ENCODE data around the gene KRTAP29-1.
"Not testable (repeated sequence)": the region's sequence is repeated elsewhere in the genome, so short reads cannot be mapped to it uniquely, and the experiment has no call there.

Gene KRTAP29-1

DNA sequence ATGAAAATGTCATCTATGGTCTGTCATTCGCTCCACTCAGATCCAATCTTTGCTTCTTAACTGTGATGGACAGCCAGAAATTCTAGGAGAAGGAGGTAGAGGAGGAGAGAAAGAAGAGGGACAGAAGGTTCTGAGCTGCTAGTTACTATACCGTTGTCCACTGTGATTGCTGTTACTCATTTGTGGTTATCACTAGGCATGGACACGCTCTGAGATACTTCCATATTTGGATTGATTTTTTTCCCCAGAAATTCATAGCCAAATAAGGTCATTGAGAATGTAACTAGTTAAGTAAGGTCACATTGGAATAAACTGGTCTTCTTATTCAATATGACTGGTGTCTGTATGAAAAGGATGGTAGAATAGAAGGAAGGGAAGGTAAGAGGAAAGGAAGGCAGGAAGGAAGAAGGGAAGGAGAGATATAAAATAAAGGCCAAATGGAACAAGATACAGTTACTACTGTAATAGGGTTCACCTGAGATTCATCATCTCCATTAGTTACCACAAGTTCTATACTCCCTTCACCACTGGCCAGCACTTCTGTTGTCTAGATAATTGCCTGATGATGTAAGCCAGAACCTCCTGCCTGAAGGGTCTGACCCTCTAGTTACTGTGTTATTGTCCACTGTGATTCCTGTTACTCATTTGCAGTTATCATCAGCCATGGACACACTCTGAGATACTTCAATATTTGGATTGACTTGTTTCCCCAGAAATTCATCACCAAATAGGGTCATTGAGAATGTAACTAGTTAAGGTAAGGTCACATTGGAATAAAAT is 24.3 kb downstream of the KRTAP29-1 start:
- TF ChIP-seq POLR2A (IDR thresholded peaks at IDR 0.05; ENCODE audit: low read depth, low read length), result no peak
- no peak for TF ChIP-seq POLR2AphosphoS5 (IDR thresholded peaks at IDR 0.05; ENCODE audit: low read depth, low read length)
- no peak for TF ChIP-seq PAX5 (IDR thresholded peaks at IDR 0.05; ENCODE audit: insufficient read depth, low read length, severe bottlenecking)
- no peak for TF ChIP-seq POU2F2 (IDR thresholded peaks at IDR 0.05; ENCODE audit: low read depth, low read length)
- no peak for TF ChIP-seq TAF1 (IDR thresholded peaks at IDR 0.05; ENCODE audit: low read depth, low read length)
- no peak for TF ChIP-seq SPI1 (IDR thresholded peaks at IDR 0.05; ENCODE audit: low read depth, low read length)
- FAIRE-seq, result no peak
- no peak for DNase-seq (ENCODE audit: insufficient read length, low spot score)

DNA sequence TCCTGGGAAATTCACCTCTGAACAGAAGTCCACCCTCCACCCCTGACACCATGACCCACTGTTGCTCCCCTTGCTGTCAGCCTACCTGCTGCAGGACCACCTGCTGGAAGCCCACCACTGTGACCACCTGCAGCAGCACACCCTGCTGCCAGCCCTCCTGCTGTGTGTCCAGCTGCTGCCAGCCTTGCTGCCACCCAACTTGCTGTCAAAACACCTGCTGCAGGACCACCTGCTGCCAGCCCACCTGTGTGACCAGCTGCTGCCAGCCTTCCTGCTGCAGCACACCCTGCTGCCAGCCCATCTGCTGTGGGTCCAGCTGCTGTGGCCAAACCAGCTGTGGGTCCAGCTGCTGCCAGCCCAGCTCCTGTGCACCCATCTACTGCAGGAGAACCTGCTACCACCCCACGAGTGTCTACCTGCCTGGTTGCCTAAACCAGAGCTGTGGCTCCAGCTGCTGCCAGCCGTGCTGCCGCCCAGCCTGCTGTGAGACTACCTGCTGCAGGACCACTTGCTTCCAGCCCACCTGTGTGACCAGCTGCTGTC is 26.9 kb downstream of the KRTAP29-1 start, which contains the start of gene KRTAP9-7:
KRTAP9-7 (plus strand) TSS at position 51 of the 543 bp plus-strand sequence; CDS start at position 51, 0 bp downstream.
- not testable (repeated sequence) for DNase-seq (ENCODE audit: insufficient read length, low spot score); FAIRE-seq

DNA sequence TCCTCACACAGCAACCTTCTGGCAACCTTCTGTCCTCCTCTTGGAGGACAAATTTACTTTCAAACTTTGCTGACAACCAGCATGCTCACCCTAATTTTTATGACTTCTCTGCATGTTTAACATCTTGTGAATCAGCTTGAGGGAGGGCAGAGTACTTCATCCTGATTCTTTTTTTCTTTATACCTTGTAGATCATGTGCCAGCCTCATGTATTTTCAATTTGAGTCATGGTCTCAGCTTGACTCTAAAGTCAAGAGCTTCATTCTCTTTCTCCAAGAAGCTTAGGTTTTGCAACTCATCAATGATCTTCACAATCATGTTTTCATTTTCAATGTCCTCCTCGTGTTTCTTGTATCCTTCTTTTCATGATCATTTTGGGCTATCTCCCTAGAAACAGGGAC is 30.8 kb downstream of the KRTAP29-1 start:
- no peak for TF ChIP-seq POLR2A (IDR thresholded peaks at IDR 0.05; ENCODE audit: low read depth, low read length)
- no peak for TF ChIP-seq POU2F2 (IDR thresholded peaks at IDR 0.05; ENCODE audit: low read depth, low read length)
- no peak for TF ChIP-seq POLR2AphosphoS5 (IDR thresholded peaks at IDR 0.05; ENCODE audit: low read depth, low read length)
- no peak for TF ChIP-seq TAF1 (IDR thresholded peaks at IDR 0.05; ENCODE audit: low read depth, low read length)
- TF ChIP-seq SPI1 (IDR thresholded peaks at IDR 0.05; ENCODE audit: low read depth, low read length), result no peak
- no peak for TF ChIP-seq PAX5 (IDR thresholded peaks at IDR 0.05; ENCODE audit: insufficient read depth, low read length, severe bottlenecking)
- FAIRE-seq, result no peak
- DNase-seq (ENCODE audit: insufficient read length, low spot score), result no peak

DNA sequence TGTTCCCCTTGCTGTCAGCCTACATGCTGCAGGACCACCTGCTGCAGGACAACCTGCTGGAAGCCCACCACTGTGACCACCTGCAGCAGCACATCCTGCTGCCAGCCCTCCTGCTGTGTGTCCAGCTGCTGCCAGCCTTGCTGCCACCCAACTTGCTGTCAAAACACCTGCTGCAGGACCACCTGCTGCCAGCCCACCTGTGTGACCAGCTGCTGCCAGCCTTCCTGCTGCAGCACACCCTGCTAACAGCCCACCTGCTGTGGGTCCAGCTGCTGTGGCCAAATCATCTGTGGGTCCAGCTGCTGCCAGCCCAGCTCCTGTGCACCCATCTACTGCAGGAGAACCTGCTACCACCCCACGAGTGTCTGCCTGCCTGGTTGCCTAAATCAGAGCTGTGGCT is 31.3 kb downstream of the KRTAP29-1 start:
- not testable (repeated sequence) for FAIRE-seq; DNase-seq (ENCODE audit: insufficient read length, low spot score)

DNA sequence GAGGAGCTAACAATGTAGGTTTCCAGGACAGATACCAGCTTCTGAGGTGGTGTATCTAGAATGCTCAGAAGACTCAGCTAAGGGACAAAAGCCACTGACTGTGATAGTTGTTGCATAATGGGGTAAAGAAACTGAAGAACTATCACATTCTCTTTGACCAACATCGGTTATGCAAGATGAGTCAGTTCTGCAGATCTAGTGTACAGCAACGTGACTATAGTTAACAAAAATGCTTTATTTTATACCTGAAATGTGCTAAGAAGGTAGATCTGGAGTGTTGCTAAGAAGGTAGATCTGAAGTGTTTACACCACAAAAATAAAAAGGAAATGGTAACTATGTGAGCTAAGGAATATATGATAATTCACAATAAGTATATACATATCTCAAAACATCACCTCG is 34.9 kb downstream of the KRTAP29-1 start:
- no peak for DNase-seq (ENCODE audit: insufficient read length, low spot score)
- no peak for FAIRE-seq
- TF ChIP-seq PAX5 (IDR thresholded peaks at IDR 0.05; ENCODE audit: insufficient read depth, low read length, severe bottlenecking), result no peak

DNA sequence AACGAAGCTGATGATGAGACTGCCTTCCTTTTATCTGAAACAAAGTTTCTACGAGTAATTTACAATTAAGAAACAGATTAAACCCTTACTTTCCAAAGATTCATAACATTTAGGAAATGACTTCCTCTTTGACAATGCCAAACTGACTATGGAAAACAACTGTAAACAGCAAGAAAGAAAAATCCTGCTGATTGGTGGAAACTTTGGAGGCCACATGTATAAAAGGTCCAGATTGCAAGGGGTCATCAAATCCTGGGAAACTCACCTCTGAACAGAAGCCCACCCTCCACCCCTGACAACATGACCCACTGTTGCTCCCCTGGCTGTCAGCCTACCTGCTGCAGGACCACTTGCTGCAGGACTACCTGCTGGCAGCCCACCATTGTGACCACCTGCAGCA is 37.6 kb downstream of the KRTAP29-1 start, which contains the start of gene KRTAP9-6:
KRTAP9-6 (plus strand) TSS at position 301 of the 400 bp plus-strand sequence; CDS start at position 301, 0 bp downstream.
- DNase-seq (ENCODE audit: insufficient read length, low spot score) (no peak), FAIRE-seq (no peak)
- no peak for TF ChIP-seq POLR2AphosphoS5 (IDR thresholded peaks at IDR 0.05; ENCODE audit: low read depth, low read length)
- no peak for TF ChIP-seq POU2F2 (IDR thresholded peaks at IDR 0.05; ENCODE audit: low read depth, low read length)
- TF ChIP-seq TAF1 (IDR thresholded peaks at IDR 0.05; ENCODE audit: low read depth, low read length), result no peak
- TF ChIP-seq PAX5 (IDR thresholded peaks at IDR 0.05; ENCODE audit: insufficient read depth, low read length, severe bottlenecking), result no peak
- TF ChIP-seq POLR2A (IDR thresholded peaks at IDR 0.05; ENCODE audit: low read depth, low read length), result no peak
- no peak for TF ChIP-seq SPI1 (IDR thresholded peaks at IDR 0.05; ENCODE audit: low read depth, low read length)

DNA sequence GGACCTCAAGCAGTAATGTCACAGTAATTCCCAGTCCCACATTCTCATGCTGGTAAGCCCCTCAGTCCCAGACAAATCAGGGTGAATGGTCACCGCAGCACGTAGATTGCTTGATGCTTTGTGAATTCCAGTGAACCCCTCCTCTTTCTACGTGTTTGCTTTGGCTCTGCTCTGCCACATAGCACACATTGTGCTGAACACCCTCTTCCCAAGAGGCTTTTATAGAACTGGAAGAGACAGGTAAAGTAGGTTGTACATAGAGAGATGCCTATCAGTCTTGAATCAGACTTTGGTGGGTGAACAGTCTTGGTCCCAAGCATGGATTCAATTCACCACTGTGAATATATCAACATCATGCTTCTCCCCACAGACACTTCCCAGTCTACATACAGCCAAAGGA is 38.1 kb downstream of the KRTAP29-1 start:
- FAIRE-seq, result no peak
- DNase-seq (ENCODE audit: insufficient read length, low spot score), result no peak
- TF ChIP-seq POLR2A (IDR thresholded peaks at IDR 0.05; ENCODE audit: low read depth, low read length), result no peak
- TF ChIP-seq POLR2AphosphoS5 (IDR thresholded peaks at IDR 0.05; ENCODE audit: low read depth, low read length), result no peak
- no peak for TF ChIP-seq SPI1 (IDR thresholded peaks at IDR 0.05; ENCODE audit: low read depth, low read length)
- TF ChIP-seq PAX5 (IDR thresholded peaks at IDR 0.05; ENCODE audit: insufficient read depth, low read length, severe bottlenecking), result no peak
- no peak for TF ChIP-seq POU2F2 (IDR thresholded peaks at IDR 0.05; ENCODE audit: low read depth, low read length)
- TF ChIP-seq TAF1 (IDR thresholded peaks at IDR 0.05; ENCODE audit: low read depth, low read length), result no peak

DNA sequence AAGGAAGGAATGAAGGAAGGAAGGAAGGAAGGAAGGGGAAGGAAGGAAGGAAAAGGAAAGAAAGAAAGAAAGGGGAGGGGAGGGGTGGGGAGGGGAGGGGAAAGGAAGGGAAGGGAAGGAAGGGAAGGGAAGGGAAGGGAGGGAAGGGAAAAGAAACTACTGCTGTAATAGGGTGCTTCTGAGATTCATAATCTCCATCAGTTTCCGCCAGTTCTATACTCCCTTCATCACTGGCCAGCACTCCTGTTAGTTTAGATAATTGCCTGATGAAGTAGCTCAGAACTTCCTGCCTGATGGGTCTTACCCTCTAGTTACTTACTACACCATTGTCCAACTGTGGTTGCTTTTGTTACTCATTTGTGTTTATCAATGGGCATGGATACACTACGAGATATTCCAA is 39.4 kb downstream of the KRTAP29-1 start:
- FAIRE-seq, result no peak
- no peak for DNase-seq (ENCODE audit: insufficient read length, low spot score)
- TF ChIP-seq POLR2AphosphoS5 (IDR thresholded peaks at IDR 0.05; ENCODE audit: low read depth, low read length), result no peak
- TF ChIP-seq POU2F2 (IDR thresholded peaks at IDR 0.05; ENCODE audit: low read depth, low read length), result no peak
- TF ChIP-seq POLR2A (IDR thresholded peaks at IDR 0.05; ENCODE audit: low read depth, low read length), result no peak
- TF ChIP-seq SPI1 (IDR thresholded peaks at IDR 0.05; ENCODE audit: low read depth, low read length), result no peak

DNA sequence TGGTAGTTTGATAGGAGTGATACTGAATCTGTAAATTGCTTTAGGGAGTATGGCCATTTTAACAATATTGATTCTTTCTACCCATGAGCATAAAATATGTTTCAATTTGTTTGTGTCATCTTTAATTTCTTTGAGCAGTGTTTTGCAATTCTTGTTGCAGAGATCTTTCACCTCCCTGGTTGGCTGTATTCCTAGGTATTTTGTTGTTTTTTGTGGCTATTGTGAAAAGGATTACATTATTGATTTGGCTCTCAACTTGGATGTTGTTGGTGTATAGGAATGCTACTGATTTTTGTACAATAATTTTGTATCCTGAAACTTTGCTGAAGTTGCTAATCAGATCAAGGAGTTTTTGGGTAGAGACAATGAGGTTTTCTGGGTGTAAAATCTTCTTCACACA is 44.2 kb downstream of the KRTAP29-1 start:
- DNase-seq (ENCODE audit: insufficient read length, low spot score) (no peak), FAIRE-seq (no peak)
- TF ChIP-seq POLR2A (IDR thresholded peaks at IDR 0.05; ENCODE audit: low read depth, low read length) (no peak), PAX5 (IDR thresholded peaks at IDR 0.05; ENCODE audit: insufficient read depth, low read length, severe bottlenecking) (no peak), SPI1 (IDR thresholded peaks at IDR 0.05; ENCODE audit: low read depth, low read length) (no peak), TAF1 (IDR thresholded peaks at IDR 0.05; ENCODE audit: low read depth, low read length) (no peak), POLR2AphosphoS5 (IDR thresholded peaks at IDR 0.05; ENCODE audit: low read depth, low read length) (no peak), POU2F2 (IDR thresholded peaks at IDR 0.05; ENCODE audit: low read depth, low read length) (no peak)

DNA sequence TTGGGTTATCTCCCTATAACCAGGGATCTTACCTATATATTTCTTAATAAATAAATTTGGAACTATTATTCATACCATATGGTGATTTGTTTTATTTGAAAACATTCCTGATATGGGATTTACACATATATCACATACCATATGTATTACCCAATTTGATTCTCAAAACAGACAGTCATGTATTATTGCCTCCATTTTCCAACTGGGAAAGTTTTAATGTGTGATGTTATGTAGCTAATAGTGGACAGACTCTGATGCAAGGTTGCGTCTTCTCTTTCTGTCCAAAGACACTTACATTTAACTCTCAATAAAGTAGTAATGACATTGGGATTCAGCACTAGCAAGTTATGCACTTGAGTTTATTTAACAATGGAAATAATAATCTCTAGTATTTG is 46.4 kb downstream of the KRTAP29-1 start:
- TF ChIP-seq POU2F2 (IDR thresholded peaks at IDR 0.05; ENCODE audit: low read depth, low read length), result no peak
- TF ChIP-seq SPI1 (IDR thresholded peaks at IDR 0.05; ENCODE audit: low read depth, low read length), result no peak
- TF ChIP-seq POLR2AphosphoS5 (IDR thresholded peaks at IDR 0.05; ENCODE audit: low read depth, low read length), result no peak
- no peak for TF ChIP-seq TAF1 (IDR thresholded peaks at IDR 0.05; ENCODE audit: low read depth, low read length)
- TF ChIP-seq PAX5 (IDR thresholded peaks at IDR 0.05; ENCODE audit: insufficient read depth, low read length, severe bottlenecking), result no peak
- no peak for TF ChIP-seq POLR2A (IDR thresholded peaks at IDR 0.05; ENCODE audit: low read depth, low read length)
- DNase-seq (ENCODE audit: insufficient read length, low spot score), result no peak
- no peak for FAIRE-seq

DNA sequence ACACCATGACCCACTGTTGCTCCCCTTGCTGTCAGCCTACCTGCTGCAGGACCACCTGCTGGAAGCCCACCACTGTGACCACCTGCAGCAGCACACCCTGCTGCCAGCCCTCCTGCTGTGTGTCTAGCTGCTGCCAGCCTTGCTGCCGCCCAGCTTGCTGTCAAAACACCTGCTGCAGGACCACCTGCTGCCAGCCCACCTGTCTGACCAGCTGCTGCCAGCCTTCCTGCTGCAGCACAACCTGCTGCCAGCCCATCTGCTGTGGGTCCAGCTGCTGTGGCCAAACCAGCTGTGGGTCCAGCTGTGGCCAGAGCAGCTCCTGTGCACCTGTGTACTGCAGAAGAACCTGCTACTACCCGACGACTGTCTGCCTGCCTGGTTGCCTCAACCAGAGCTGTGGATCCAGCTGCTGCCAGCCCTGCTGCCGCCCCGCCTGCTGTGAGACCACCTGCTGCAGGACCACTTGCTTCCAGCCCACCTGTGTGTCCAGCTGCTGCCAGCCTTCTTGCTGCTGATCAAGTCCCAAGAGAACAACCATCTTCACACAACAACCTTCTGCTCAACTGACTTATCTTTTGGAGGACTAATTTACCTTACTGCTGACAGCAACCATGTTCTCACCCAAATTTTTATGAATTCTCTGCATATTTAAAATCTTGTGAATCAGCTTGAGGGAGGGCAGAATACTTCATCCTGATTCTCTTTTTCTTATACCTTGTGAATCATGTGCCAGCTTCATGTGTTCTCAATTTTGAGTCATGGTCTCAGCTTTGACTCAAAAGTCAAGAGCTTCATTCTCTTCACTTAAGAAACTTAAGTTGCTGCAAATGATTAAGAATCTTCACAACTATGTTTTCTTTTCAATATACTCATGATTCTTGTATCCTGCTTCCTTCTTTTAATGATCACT is 47.0 kb downstream of the KRTAP29-1 start, which contains the start of gene KRTAP9-9:
KRTAP9-9 (plus strand) TSS at position 4 of the 910 bp plus-strand sequence.
- not testable (repeated sequence) for DNase-seq (ENCODE audit: insufficient read length, low spot score); FAIRE-seq
